PC-9 (cell line): ENCODE results near the gene TUBA4B.

Experiments
- CTCF ChIP-seq: fragments of 200-600 bp; sonication (generic); conservative IDR thresholded peaks from 2 replicates; pipeline ENCODE4 v1.6.1; 2017; ENCODE audit warnings: mixed run types, antibody characterized with exemption, mild to moderate bottlenecking, moderate library complexity
- EZH2 ChIP-seq: fragments of 200-600 bp; sonication (generic); IDR thresholded peaks from 2 replicates; pipeline ENCODE4 v1.8.0; 2017; ENCODE audit warnings: antibody characterized with exemption, low read depth

DNA sequence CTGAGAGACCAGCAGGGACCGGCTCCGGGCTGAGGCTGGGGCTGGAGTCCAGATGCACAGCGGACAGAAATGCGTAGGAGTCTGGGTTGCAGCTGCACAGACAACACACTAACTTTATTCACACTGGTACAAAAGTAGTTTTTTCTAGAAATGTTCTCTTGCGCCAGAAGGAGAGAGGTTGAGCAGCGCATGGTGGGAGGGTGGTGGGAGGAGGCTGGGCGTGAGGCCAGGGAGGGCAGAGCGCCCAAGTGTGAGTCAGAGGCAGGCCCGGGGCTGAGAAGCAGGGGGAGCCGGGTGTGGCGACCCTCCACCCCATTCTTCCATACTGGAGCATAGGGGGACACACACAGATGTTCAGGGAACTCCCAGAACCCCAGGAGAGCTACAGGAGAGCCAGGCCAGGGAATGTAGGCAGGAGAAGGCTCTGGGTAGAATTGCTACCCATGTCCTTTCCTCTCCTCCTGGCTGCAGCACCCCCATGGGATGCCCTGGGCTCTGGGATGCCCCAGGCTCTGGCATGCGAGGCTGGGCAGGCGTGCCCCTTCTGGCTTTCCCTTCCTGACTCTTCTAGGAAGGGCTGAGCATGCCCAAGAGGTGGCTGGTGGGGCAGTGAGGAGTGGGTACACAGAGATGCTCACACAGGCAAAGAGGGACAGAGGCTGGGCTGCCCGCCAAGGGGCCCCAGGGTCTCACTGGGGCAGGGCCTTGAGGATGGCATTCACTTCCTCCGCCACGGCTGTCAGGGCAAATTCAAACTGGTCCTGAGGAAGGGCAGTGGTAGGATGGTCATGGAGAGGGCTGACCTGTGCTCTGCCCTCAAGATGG is 36.7 kb downstream of the TUBA4B start:
- TF ChIP-seq EZH2 (no peak), CTCF (no peak)
